H9 (cell line): ENCODE data around the gene DPP6. TPM values are rescaled to one million over a fixed set of nuclear protein-coding genes. Genes with fewer than 3 reads are reported as not detected.

ENCODE experiments used
- DNase-seq: peaks from one replicate; pipeline ENCODE4 v3.0.0-alpha.2; 2017
- H2AFZ ChIP-seq: one replicate; pipeline ENCODE4 v1.6.1; 2013; ENCODE audit warnings: mild to moderate bottlenecking, low read length, control low read depth, moderate library complexity
- H2AK5ac ChIP-seq: 2 replicates; pipeline ENCODE4 v1.6.1; 2013; ENCODE audit warnings: low read length, control low read depth, mixed read lengths; ENCODE audit not compliant: insufficient read length
- H2BK120ac ChIP-seq: one replicate; pipeline ENCODE4 v1.6.1; 2013; ENCODE audit warnings: low read depth, mild to moderate bottlenecking, low read length, control low read depth, inconsistent platforms; ENCODE audit not compliant: poor library complexity, severe bottlenecking
- H2BK12ac ChIP-seq: 2 replicates; pipeline ENCODE4 v1.6.1; 2013; ENCODE audit warnings: low read length, control low read depth, mixed read lengths, low read depth; ENCODE audit not compliant: insufficient read length
- H2BK15ac ChIP-seq: 2 replicates; pipeline ENCODE4 v1.6.1; 2013; ENCODE audit warnings: low read depth, low read length, control low read depth
- H2BK20ac ChIP-seq: one replicate; pipeline ENCODE4 v1.6.1; 2013; ENCODE audit warnings: low read depth, mild to moderate bottlenecking, low read length, control low read depth, inconsistent platforms; ENCODE audit not compliant: poor library complexity, severe bottlenecking
- H2BK5ac ChIP-seq: 2 replicates; pipeline ENCODE4 v1.6.1; 2013; ENCODE audit warnings: low read length, control low read depth, mixed read lengths; ENCODE audit not compliant: insufficient read length
- H3K14ac ChIP-seq: 2 replicates; pipeline ENCODE4 v1.6.1; 2013; ENCODE audit warnings: low read length, control low read depth; ENCODE audit not compliant: insufficient read depth
- H3K18ac ChIP-seq: 2 replicates; pipeline ENCODE4 v1.6.1; 2013; ENCODE audit warnings: low read depth, mild to moderate bottlenecking, mixed read lengths, low read length, control low read depth; ENCODE audit not compliant: insufficient read length
- H3K23ac ChIP-seq: 2 replicates; pipeline ENCODE4 v1.6.1; 2013; ENCODE audit warnings: low read length, control low read depth, mixed read lengths, low read depth; ENCODE audit not compliant: insufficient read length
- H3K23me2 ChIP-seq: 2 replicates; pipeline ENCODE4 v1.6.1; 2013; ENCODE audit warnings: low read depth, mild to moderate bottlenecking, mixed read lengths, low read length, control low read depth; ENCODE audit not compliant: insufficient read length, poor library complexity, severe bottlenecking
- H3K27ac ChIP-seq: 2 replicates; pipeline ENCODE4 v1.5.1; 2013; ENCODE audit warnings: low read length, control low read depth, mixed read lengths, low read depth; ENCODE audit not compliant: insufficient read length
- H3K27me3 ChIP-seq: 2 replicates; pipeline ENCODE4 v1.6.1; 2013; ENCODE audit warnings: low read length, control low read depth, inconsistent platforms; ENCODE audit not compliant: insufficient read depth
- H3K4ac ChIP-seq: 2 replicates; pipeline ENCODE4 v1.6.1; 2013; ENCODE audit warnings: low read depth, mild to moderate bottlenecking, control low read depth, inconsistent platforms, low read length, moderate library complexity
- H3K4me1 ChIP-seq: 2 replicates; pipeline ENCODE4 v1.6.1; 2013; ENCODE audit warnings: low read length, control low read depth, inconsistent platforms; ENCODE audit not compliant: insufficient read depth
- H3K4me2 ChIP-seq: 2 replicates; pipeline ENCODE4 v1.6.1; 2013; ENCODE audit warnings: low read length, control low read depth, mixed read lengths; ENCODE audit not compliant: insufficient read length, insufficient read depth
- H3K56ac ChIP-seq: 2 replicates; pipeline ENCODE4 v1.6.1; 2013; ENCODE audit warnings: low read depth, mild to moderate bottlenecking, mixed read lengths, low read length, control low read depth; ENCODE audit not compliant: insufficient read length
- H3K79me1 ChIP-seq: 2 replicates; pipeline ENCODE4 v1.6.1; 2013; ENCODE audit warnings: low read depth, mild to moderate bottlenecking, moderate library complexity, low read length, control low read depth, inconsistent platforms; ENCODE audit not compliant: insufficient read depth, poor library complexity, severe bottlenecking
- H3K79me2 ChIP-seq: 2 replicates; pipeline ENCODE4 v1.6.1; 2013; ENCODE audit warnings: low read length, control low read depth, inconsistent platforms; ENCODE audit not compliant: insufficient read depth
- H3K9ac ChIP-seq: 2 replicates; pipeline ENCODE4 v1.6.1; 2013; ENCODE audit warnings: low read length, control low read depth, mixed read lengths; ENCODE audit not compliant: insufficient read length; ENCODE audit errors: extremely low read depth
- H3K9me3 ChIP-seq: one replicate; pipeline ENCODE4 v1.6.1; 2013; ENCODE audit warnings: low read depth, low read length, inconsistent platforms; ENCODE audit not compliant: control insufficient read depth
- H3T11ph ChIP-seq: one replicate; pipeline ENCODE4 v1.6.1; 2013; ENCODE audit warnings: mild to moderate bottlenecking, low read length, control low read depth, inconsistent platforms
- H4K20me1 ChIP-seq: one replicate; pipeline ENCODE4 v1.6.1; 2013; ENCODE audit not compliant: control insufficient read depth, insufficient read length, insufficient read depth
- H4K5ac ChIP-seq: 2 replicates; pipeline ENCODE4 v1.6.1; 2013; ENCODE audit warnings: low read depth, mild to moderate bottlenecking, mixed read lengths, low read length, control low read depth; ENCODE audit not compliant: insufficient read length
- H4K8ac ChIP-seq: replicated peaks from 2 replicates; pipeline ENCODE4 v1.6.1; 2013; ENCODE audit warnings: low read length, control low read depth, mixed read lengths, low read depth; ENCODE audit not compliant: insufficient read length
- H4K91ac ChIP-seq: 2 replicates; pipeline ENCODE4 v1.6.1; 2013; ENCODE audit warnings: low read depth, mild to moderate bottlenecking, moderate library complexity, mixed read lengths, low read length, control low read depth; ENCODE audit not compliant: insufficient read length
- H3K27ac Mint-ChIP-seq, 3 experiments: 2 replicates in 2 of 3; 3 replicates in 1 of 3; pipeline ENCODE4 v1.8.0; 2020 to 2021; ENCODE audit warnings: mixed read lengths in 3 of 3, mild to moderate bottlenecking in 1 of 3, moderate library complexity in 1 of 3
- H3K27me3 Mint-ChIP-seq: 2 replicates; pipeline ENCODE4 v1.8.0; 2021; ENCODE audit warnings: low read depth, mild to moderate bottlenecking, moderate library complexity, mixed read lengths
- H3K36me3 Mint-ChIP-seq, 3 experiments: 2 replicates in 2 of 3; 3 replicates in 1 of 3; pipeline ENCODE4 v1.8.0; 2020 to 2021; ENCODE audit warnings: low read depth in 3 of 3, mixed read lengths in 3 of 3; ENCODE audit not compliant: insufficient read depth in 1 of 3
- H3K4me1 Mint-ChIP-seq, 2 experiments: 2 replicates each; pipeline ENCODE4 v1.8.0; 2020; ENCODE audit warnings: mixed read lengths in 2 of 2
- H3K4me3 Mint-ChIP-seq, 2 experiments: 2 replicates in 1 of 2; 3 replicates in 1 of 2; pipeline ENCODE4 v1.8.0; 2020 to 2021; ENCODE audit warnings: mild to moderate bottlenecking in 2 of 2, mixed read lengths in 2 of 2, moderate library complexity in 1 of 2
- H3K9me3 Mint-ChIP-seq, 2 experiments: 2 replicates in 1 of 2; 3 replicates in 1 of 2; pipeline ENCODE4 v1.8.0; 2020; ENCODE audit warnings: mild to moderate bottlenecking in 2 of 2, mixed read lengths in 2 of 2, moderate library complexity in 1 of 2
- WGBS: extraction: QIAGEN DNeasy Blood & Tissue Kit; methylation state at CpG from one replicate; pipeline ENCODE4 v1.1.7; 2013; ENCODE audit warnings: missing lambda C conversion rate, low lambda C conversion rate, mixed read lengths; ENCODE audit not compliant: insufficient read length; ENCODE audit errors: extremely low coverage; 5-methylcytosine and 5-hydroxymethylcytosine counted together
- total RNA-seq: library from RNA; stranded (reverse); gene quantifications from 2 replicates; pipeline ENCODE4 v1.2.1, GENCODE V29; 2021
- TF ChIP-seq, protein P1 (sequence below): fragments of 200-600 bp; sonication (generic); conservative IDR thresholded peaks from 3 replicates; pipeline ENCODE4 v1.8.0; 2021; ENCODE audit warnings: antibody characterized with exemption, mild to moderate bottlenecking

The DPP6 gene
- total RNA-seq, 1 experiment from 2014 or later = 4.5 TPM

DNA sequence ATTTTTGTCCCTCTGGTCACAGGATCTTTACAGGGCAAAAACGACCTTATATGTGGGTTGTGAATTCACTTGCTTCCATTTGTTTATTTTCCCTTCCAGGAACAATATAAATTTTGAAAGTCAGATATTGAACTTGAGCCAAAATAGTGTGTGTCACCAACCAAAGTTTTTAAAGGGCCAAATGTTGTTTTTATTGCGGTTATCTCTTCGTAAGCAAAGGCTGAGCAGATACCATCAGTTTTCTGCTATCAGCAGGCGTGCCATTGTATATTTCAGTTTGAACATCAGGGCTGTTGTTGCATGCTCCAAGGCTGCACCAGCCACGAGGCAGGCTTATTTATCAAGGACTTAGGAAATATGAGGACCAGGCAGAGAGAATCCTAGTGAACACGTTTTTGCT, 790.4 kb downstream of the DPP6 start:
- no peak overlapping the region for H3K56ac ChIP-seq
- no peak overlapping the region for H2BK120ac ChIP-seq
- H3K14ac ChIP-seq = no peak overlapping the region
- H2BK5ac ChIP-seq = no peak overlapping the region
- H4K20me1 ChIP-seq = no peaks in the 10 kb centered on the region
- Mint-ChIP-seq H3K9me3 (no peaks in the 10 kb centered on the region; a peak in 1 of 5 replicates), H3K4me1 (peaks cover 0 to 3% of the 10 kb centered on the region in 2 experiments; a peak in 1 of 4 replicates), H3K27me3 (peaks cover 2% of the 10 kb centered on the region; the same call in 1 of the 2 replicates), H3K36me3 (no peaks in the 10 kb centered on the region), H3K4me3 (no peak overlapping the region), H3K27ac (no peak overlapping the region)
- no peak overlapping the region for H2BK15ac ChIP-seq
- no peak overlapping the region for H4K8ac ChIP-seq
- H3K9me3 ChIP-seq = no peaks in the 10 kb centered on the region
- H3K4me1 ChIP-seq = no peaks in the 10 kb centered on the region
- no CpG with 5 or more reads among the region's 6 CpGs for WGBS
- H4K5ac ChIP-seq = no peak overlapping the region
- H2AFZ ChIP-seq = no peak overlapping the region
- no peak overlapping the region for H3T11ph ChIP-seq
- no peak overlapping the region for H2BK12ac ChIP-seq
- no peak overlapping the region for H2AK5ac ChIP-seq
- no peak overlapping the region for H3K23ac ChIP-seq
- no peak overlapping the region for H4K91ac ChIP-seq
- no peak overlapping the region for H3K27ac ChIP-seq
- H3K4ac ChIP-seq = no peak overlapping the region
- H3K27me3 ChIP-seq = no peaks in the 10 kb centered on the region
- no peak overlapping the region for H3K18ac ChIP-seq
- TF ChIP-seq, protein P1, sequence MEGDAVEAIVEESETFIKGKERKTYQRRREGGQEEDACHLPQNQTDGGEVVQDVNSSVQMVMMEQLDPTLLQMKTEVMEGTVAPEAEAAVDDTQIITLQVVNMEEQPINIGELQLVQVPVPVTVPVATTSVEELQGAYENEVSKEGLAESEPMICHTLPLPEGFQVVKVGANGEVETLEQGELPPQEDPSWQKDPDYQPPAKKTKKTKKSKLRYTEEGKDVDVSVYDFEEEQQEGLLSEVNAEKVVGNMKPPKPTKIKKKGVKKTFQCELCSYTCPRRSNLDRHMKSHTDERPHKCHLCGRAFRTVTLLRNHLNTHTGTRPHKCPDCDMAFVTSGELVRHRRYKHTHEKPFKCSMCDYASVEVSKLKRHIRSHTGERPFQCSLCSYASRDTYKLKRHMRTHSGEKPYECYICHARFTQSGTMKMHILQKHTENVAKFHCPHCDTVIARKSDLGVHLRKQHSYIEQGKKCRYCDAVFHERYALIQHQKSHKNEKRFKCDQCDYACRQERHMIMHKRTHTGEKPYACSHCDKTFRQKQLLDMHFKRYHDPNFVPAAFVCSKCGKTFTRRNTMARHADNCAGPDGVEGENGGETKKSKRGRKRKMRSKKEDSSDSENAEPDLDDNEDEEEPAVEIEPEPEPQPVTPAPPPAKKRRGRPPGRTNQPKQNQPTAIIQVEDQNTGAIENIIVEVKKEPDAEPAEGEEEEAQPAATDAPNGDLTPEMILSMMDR = no peak
- H3K79me2 ChIP-seq = no peaks in the 10 kb centered on the region
- no peak overlapping the region for H3K9ac ChIP-seq
- no peak overlapping the region for H3K4me2 ChIP-seq
- no peaks in the 10 kb centered on the region for H3K23me2 ChIP-seq
- H2BK20ac ChIP-seq = no peak overlapping the region
- no peaks in the 10 kb centered on the region for H3K79me1 ChIP-seq
- DNase-seq = no peak
